ENCODE measurements around the gene BCR.
A peak's percentile ranks its signal among the peaks of the same experiment; 100 is the strongest.

Gene BCR

DNA sequence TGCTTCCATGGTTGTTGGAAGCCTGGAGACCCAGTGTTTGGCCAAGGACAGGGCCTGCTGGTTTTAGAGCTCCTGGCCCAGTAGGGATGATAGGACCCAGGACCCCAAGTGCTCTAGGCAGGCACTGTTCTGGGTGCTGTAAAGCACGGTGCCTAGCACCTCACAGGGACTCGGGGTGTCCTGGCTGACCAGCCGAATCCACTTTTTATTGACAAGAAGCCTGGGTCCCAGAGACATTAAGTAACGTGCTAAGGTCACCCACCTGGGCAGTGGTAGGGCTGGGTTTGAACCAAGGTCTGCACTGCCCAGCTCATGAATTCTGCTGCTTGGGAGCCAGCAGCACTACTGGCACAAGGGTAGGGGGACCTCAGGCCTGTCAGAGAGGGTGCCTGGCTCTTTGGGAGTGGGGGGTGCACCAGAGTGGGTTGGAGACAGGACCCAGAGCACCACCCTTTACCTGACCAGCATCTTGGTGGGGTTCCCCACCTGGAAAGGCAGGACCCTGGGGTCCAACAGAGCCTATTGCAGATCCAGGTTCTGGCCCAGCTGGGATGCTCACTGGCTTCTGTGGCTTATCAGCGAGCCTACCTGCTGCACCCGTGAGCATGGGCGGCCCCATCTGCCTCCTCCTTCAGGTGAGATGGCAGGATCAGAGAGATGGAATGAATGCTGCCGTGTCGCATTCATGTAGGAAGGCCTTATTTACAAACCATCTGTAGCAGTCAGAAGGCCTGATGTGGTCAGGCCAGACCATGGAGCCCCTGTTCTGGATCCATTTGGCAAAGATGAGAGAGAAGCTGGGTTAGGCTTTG lies 52.0 kb downstream of the BCR start:
- DNase-seq, result no peak

DNA sequence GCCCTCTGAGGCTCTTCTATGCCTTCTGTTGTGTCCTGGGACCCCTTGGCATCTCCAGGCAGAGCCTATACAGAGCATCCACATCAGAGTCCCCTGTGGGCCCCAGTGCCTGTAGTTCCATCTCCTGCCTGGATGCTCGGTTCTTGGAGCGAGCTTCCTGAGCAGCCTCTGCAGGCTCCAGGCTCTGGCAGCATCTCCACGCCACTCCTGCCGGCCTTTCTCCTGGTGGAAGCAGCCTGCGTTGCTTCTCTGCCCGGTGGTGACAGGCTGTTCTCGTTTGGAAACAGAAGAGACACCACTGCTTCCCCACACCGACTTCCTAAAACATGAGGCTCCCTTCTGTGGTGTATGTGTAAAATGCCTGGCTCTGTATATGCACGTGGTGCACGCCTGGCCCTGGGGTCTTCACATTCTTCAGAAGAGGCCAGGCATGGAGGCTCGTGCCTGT lies 52.8 kb downstream of the BCR start:
- no peak for DNase-seq

DNA sequence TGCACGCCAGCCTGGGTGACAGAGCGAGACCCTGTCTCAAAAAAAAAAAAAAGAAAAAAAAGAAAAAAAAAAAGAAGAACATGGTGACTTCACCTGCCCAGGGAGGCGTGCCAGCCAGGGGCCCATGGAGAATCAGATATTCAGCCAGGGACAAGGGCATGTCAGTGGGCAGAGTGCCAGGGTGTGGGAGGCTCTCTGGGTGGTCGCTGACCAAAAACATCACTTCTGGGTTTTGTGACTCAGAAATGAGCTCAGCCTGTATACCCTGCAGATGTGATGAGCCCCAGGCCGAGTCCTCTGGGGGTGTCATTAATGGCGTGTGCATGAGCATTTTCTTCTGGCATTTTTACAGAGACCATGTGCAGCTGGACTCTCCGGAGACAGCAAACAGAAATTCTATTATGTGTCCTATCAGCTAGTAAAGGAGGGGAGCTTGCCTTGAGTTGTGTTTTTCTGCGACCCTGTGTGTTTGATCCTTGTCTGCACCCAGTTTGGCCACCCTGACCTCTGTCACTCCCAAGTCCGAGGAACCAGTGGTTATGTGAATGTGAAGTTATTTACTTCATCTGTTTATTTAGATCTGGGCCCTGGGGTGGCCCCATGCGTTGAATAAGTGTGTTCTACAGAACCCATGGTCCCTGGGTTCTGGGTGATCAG lies 53.6 kb downstream of the BCR start:
- DNase-seq, result no peak

DNA sequence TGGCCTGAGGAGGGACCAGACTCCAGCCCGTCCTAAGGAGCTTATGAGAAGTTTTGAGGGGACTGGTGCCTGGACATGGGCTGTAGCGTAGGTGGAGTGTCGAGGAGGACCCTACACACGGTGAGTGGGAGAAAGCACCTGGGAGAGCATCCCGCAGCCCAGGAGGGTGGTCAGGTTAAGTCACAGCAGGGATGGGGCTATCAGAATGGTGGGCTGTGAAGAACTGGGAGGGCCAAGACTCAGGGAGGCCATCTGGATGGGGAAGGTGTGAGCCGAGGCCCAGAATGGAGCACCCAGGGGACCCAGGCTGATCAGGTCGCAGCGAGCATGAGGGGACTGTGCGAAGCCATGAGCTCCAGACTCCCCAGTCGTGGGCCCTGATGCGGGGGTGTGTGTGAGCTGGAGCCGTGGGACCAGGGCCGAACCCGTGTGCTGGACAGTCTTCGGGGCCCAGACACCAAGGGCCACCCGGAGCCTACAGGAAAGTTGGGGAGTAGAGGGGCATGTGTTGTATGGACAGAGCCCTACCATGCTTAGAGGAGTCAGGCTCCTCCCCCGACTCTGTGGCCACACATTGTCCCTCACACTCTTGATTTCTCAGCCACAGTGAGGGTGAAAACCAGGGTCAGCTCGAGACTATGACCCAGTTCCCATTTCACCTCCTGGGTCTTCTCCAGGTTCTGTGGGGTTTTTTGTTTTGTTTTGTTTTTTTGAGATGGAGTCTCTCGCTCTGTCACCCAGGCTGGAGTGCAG lies 54.3 kb downstream of the BCR start:
- no peak for DNase-seq

DNA sequence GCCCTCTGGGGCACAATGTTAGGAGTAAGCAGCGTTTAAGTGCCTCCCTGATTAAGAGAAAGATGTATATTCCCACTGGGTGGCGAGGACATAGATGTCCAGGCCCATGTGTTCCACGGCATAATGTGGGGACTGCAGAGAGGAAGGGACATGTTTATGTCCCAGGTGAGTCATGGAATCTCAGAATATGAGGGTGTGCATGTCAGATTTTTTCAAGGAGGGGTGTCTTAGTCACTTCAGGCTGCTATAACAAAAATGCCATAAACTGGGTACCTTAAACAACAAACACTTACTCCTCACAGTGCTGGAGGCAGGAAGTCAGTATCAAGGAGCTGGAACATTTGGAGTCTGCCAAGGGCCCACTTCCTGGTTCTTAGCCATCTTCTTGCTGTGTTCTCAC lies 55.1 kb downstream of the BCR start:
- DNase-seq, result no peak

DNA sequence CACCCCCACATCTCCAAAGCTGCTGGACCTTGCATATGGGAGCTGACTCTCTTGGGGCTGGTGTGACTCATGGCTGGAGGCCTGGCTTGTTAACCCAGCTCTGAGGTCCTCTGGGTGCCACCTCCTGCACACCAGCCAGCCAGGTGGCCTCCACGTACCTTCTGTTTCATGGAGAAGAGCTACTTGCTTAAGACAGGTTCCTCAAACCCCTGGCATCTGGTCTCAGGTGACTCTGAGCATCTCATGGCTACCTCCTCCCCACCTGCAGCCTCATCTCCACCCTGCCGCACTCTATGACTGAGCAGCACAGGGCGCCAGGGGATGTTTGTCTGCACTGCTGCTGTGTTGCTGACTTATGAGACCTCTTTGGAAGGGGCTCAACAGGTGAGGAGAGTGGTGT lies 55.7 kb downstream of the BCR start:
- no peak for DNase-seq

DNA sequence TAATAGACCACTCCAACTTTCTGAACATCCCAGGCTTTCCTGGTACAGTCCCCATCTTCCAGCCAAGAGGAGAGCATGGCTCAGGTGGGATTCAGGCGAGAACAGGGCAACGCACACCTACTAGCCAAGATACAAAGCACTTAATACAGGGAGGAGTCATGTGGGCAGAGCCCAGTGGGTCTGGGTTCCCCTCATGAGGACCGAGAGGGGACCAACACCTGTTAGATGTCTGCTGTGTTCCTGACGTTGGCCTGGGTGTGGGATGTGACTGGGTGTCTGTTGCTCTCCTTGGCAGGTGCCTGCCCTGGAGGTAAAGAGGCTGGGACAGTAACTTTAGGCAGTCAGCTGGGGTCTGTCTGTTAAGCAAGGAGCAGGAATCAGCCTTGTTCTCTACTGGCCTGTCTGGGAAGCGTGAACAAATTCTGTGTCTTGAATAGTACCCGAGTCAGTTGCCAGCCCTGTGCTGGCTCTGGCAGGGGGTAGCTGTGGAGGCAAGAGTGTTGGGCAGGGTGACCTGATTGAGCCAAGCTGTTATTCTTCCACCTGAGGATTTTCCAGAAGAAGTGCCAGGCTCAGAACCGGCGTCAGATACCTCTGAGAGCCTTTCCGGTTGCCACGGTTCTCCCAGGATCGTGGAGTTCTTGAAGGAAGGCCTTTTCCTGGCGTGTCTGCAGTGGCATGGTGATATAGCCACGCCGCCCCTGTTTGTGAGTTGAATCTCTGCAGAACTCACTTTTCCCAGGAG lies 56.3 kb downstream of the BCR start:
- DNase-seq, result no peak

DNA sequence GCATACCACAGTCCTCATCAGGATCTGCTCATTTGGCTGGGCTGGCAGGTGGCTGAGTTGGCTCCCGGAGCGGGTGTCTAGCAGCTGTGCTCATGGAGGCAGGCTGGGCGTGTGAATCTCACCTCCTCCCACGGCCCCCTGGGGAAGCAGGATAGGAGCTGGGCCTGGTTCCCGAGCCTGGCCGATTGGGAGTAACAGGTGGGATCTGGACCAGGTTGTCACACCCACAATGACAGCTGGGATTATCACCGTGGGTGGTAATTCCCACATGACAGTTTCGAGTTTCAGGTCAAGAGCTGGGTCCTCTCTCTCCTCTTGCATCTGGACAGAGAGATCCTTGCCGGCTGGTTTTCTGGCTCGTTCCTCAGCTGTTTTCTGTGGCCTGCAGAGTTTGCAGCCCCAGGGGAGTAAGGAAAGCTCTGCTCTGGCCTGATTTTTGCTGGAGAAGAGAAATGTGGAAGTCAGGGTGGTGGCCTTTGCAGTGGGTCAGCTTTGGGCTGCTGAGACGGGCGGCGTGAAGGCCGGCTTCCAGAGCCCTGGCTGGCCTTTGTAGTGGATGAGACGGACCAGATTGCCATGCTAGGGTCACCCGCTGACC lies 57.0 kb downstream of the BCR start:
- DNase-seq, result peak; percentile 42

DNA sequence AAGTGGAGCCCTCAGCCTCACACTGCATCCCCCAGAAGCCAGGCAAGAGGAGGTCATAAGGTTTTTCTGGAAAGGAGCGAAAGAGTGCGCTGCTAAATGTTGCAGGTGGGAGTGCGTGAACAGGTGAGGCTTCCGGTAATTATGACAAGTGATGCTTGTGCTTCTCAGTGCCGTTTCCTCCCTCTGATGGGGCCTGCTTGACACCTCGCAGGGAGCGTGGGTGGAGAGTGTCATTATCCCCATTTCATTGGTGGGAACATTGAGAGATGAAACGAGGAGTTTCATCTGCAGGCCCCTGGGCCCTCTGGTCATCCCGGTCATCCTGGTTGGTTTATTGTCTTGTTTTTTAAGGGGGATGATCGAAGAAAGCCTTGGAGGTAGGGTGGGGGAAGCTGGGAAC lies 57.5 kb downstream of the BCR start:
- no peak for DNase-seq

DNA sequence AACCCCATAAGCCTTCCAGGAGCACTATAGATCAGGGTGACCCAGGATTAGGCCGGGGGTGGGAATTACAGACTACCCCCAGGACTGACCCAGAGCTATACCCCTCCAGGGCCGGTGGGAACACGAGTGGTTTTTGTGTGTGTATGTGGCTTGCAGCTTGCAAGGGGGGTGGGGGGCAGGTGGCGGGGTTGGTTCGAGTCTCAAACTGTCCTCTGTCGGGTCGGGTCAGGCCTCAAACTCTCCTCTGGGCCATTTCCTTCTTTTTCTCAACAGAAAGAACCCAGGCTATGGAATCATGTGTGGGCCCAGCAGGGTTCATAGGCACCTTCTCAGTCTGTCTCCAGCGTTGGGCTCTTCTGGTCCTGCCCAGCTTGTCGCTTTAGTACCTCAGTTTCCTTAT lies 58.4 kb downstream of the BCR start:
- DNase-seq, result no peak

DNA sequence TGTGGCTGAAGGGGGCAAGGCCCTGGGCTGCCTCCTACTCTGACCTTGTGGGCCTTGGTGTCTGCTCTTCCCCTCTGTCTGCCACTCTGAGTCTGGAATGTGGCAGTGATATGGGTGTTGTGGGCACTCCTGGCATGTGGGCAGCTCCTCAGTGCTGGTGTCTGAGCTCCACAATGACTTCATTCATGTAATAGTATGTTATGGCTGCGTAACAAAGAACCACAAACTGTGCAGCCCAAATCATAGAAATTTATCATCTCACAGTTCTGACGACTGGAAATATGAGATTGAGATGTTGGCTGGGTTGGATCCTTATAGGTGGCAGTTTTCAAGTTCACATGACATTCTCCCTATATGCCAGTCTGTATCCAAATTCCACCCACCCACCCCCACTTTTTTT lies 59.1 kb downstream of the BCR start:
- DNase-seq, result no peak

DNA sequence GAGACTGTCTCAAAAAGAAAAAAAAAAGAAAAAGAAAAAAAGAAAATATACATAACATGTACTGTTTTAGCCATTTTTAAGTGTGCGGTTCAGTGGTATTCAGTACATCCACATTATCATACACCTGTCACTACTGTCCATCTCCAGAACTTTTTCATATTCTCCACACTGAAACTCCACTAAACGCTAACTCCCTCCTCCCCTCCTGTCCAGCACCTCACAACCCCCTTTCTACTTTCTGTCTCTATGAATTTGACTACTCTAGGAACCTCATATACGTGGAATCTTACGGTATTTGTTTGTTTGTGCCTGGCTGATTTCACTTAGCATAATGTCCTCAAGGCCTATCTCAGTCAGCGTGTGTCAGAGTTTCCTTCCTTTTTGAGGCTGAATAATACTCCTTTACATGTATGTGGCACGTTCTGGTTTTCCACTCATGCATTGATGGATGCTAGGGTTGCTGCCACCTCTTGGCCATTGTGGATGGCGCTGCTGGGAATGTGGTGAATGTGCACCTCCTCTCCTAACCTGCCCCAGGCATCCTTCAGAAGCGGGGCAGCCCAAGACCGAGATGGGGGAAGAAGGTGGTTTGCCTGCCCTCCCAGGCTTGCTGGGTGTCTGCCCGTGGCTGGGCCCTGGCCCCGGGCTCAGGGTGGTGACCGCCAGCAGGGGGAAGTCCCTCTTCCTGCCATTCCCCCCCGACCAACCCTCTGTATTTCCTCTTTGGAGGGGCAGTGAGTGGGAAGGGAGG lies 60.5 kb downstream of the BCR start:
- DNase-seq, result no peak

DNA sequence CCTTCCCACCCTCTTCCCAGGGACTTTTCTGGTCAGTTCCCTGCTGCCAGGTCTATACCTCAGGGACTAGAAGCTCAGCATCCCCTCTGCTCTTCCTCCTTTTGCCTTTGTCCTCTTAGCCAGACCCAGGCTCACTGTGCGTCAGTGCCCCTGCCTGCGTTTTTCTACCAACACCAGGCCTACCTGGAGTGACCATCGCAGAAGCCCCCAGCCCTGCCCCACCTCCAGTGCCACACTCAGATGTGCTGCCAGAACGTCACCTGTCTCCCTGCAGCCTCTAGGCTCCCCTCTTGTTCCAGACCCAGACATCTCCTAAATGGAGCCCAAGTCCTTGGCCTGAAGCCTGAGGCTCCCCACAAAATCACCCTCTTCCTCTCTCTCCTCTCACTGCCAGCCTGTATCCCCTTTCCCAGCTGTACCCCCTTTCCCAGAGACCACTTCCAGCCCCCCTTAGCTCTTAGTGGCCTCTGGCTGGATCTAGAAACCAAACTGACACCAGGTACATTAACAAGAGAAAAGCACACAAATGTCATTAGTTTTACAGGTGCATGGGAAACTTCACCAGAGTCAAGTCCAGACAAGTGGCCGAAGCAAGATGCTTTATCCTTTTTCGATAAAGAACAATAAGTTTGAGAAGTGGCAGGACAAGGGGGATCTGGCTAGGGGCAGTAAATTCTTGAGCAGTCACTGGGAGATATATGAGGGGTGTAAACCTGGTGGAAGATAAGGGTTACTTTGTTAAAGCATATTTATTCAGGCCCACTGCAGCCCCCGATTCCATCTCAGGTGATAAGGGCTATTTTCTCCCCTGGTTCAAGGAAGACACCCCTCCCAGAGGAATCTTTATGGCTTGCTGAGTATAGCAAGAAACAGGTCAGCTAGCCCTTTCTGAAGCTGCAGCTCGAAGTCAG lies 61.5 kb downstream of the BCR start:
- no peak for DNase-seq

DNA sequence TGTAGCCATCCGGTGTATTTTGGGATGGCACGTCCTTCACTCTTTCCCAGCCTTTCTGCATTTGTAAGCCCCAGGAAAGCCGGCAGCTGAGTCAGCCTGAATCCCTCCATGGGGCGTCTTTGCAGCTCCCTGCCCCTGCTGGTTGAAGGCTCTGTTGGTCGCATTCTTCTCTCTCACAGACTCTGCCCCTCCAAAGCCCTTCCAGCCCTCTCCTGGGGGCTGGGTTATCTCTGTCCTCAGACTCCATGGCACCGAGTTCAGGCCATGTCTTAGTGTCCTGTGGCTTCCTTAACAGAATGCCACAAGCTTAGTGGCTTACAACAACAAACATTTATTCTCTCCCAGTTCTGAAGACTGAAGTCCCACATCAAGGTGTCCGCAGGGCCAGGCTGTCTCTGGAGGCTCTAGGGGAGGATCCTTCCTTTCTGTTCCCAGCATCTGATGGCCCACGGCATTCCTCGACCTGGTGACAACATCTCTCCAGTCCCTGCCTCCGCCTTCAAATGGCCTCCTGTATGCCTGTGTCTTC lies 62.2 kb downstream of the BCR start:
- DNase-seq, result no peak

DNA sequence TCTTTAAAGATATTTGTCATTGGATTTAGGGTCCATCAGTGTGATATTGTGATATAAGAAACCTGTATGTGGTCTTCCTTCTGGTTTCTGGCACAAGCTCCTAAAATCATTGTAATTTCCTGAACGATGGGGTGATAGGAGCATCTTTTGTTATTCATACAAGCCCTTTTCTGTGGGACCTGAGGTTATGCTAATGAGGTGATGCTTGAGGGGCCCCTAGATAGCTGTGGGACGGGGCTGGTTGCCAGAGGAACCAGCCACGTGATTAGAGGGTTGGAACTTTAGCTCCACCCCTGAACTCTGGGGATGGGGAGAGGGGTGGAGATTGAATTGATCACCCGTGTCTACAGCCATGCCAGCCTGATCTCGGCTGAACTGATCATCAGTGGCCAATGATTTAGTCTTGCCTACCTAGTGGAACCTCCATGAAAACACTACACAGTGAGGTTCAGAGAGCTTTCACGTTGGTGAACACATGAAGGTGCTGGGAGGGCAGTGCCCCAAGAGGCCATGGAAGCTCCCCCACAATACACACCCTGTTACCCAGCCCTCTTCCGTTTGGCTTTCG lies 62.8 kb downstream of the BCR start:
- DNase-seq, result no peak

DNA sequence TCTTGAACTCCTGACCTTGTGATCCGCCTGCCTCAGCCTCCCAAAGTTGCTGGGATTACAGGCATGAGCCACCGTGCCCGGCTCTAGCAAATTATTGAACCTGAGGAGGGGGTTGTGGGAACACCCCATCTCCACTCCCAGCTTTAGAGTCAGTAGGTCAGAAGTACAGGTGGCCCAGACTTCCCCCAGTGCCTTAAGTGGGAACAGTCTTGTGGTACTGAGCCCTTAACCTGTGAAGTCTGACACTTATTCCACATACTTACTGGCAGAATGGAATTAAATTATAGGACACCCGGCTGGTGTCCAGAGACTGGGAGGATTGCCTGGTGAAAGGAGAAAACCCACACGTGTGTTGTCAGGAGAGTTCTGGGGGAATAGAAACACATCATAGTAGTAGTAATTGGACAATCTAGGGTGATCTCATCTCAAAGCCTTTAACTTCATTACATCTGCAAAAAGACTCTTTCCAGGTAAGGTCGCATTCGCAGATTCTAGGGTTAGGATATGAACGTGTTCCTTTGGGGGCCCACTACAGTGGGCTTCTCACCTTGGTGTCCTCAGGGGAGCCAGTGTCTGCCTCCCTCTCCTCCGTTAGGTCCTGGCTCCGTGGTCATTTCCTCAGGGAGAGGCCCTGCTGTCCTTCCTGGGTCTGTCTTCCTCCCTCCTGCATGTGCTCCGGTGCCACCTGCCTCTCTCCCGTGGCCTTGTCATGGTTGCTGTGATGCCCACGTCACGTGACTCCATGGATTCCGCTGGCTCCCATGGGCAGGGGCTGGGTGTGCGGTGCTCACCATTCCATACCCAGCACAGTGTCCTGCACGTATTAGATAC lies 63.8 kb downstream of the BCR start:
- DNase-seq, result no peak

DNA sequence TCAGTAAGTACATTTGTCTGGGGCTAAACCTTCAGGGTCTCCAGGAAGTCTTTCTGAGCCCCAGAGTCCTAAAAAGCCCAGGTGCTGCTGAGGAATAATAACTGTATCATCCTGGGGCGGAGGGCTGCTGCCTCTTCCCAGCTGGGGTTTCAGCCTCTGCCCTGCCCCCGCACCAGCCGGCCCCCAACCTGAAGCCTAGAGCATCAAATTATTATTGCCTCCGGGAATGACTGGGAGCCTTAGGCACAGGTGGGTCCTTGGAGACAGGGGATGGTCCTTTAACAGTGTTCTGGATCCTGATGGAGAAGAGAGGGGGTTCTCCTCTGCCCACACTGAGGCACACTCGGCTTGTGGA lies 64.4 kb downstream of the BCR start:
- no peak for DNase-seq

DNA sequence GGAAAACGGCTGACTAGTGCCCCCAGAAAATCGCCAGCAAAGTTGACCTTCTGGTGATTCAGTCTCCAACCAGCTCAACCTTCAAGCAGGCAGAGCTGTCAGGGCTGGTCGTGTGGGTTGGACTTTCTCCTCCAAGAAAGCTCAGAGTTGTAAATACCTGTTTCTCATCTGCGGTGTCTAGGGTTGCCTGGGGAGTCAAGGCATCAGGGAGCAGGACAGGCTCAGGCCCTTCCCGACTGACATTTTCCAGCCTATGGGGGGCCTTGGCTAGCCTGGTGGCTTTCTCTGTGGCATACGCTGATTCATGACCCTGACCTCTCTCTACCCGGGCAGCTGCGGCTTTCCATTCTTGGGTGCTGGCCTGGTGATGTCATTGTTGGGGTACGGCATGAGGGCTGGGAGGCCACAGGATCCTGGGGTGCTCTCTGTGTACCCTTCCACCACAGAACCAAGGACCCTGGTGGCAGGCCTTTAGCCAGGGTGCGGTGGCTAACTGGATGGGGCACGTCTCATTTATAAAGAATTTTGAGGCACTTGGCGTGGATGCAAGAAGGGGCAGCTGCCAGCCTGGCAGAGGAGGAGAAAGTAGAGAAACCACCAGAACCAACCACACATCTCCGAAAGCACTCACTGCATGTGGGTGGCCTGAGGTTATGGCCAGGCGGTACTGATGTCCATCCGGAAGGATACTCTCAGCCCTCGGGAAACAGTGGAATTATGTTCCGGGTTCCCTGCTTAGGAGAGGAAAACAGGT lies 64.9 kb downstream of the BCR start:
- DNase-seq, result no peak

DNA sequence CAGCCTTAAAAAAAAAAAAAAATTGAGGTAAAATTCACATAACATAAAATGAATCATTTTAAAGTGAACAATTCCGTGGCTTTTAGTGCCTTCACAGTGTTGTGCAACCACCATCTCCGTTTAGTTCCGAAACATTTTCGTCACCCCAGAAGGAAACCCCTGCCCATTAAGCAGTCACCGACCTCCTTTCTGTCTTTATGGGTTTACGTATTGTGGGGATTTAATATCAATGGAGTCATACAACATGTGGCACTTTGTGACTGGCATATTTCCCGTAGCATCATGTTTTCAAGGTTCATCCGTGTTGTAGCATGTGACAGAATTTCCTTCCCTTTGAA lies 65.5 kb downstream of the BCR start:
- DNase-seq, result no peak

Measured in NCI-H1694 (cell line).